Small intestine (tissue), 7 donors: ENCODE data around the gene FFAR1. TPM values are rescaled to one million over a fixed set of nuclear protein-coding genes. Genes with fewer than 3 reads are reported as not detected.

Source experiments
- DNase-seq, 2 donors: peaks; one replicate each; pipeline versions ENCODE4 v3.0.0 to v3.0.0-alpha.2; 2013
- FAIRE-seq: peaks from 2 replicates; lab custom pipeline; 2012; peaks lifted over from hg19 to GRCh38; lab: Jason Lieb, UNC
- H3K27ac ChIP-seq, 3 donors: one replicate each; pipeline ENCODE4 v1.5.1; 2013; ENCODE audit warnings: low read length in 2 of 3, mild to moderate bottlenecking in 2 of 3, control low read depth in 1 of 3, inconsistent platforms in 1 of 3, low read depth in 1 of 3, moderate library complexity in 1 of 3
- H3K27me3 ChIP-seq, 3 donors: one replicate each; pipeline ENCODE4 v1.6.1; 2013; ENCODE audit warnings: low read length in 3 of 3, inconsistent platforms in 1 of 3; ENCODE audit not compliant: control insufficient read depth in 3 of 3, insufficient read depth in 3 of 3
- H3K36me3 ChIP-seq, 3 donors: one replicate each; pipeline ENCODE4 v1.6.1; 2013; ENCODE audit warnings: low read length in 3 of 3, inconsistent platforms in 1 of 3, low read depth in 1 of 3, mild to moderate bottlenecking in 1 of 3, moderate library complexity in 1 of 3; ENCODE audit not compliant: control insufficient read depth in 3 of 3, insufficient read depth in 2 of 3
- H3K4me1 ChIP-seq, 3 donors: one replicate each; pipeline ENCODE4 v1.6.1; 2013; ENCODE audit warnings: low read length in 2 of 3, inconsistent platforms in 1 of 3, low read depth in 1 of 3, mild to moderate bottlenecking in 1 of 3, moderate library complexity in 1 of 3; ENCODE audit not compliant: control insufficient read depth in 3 of 3, insufficient read depth in 2 of 3
- H3K4me3 ChIP-seq, 3 donors: one replicate each; pipeline ENCODE4 v1.5.1; 2013; ENCODE audit warnings: low read length in 3 of 3, control low read depth in 1 of 3, inconsistent platforms in 1 of 3, low read depth in 1 of 3, mild to moderate bottlenecking in 1 of 3, moderate library complexity in 1 of 3
- H3K9me3 ChIP-seq, 2 donors: one replicate each; pipeline ENCODE4 v1.6.1; 2013; ENCODE audit warnings: low read depth in 1 of 2, low read length in 1 of 2; ENCODE audit not compliant: control insufficient read depth in 2 of 2, insufficient read depth in 1 of 2
- WGBS, 3 donors: extraction: QIAGEN DNeasy Blood & Tissue Kit; methylation state at CpG; one replicate each; pipeline ENCODE4 v1.1.7; 2013; 5-methylcytosine and 5-hydroxymethylcytosine counted together
- polyA plus RNA-seq, 4 donors: library from polyadenylated mRNA; stranded (reverse) in 3 of 4; unstranded in 1 of 4; fragments of 200-250 nt in 3 of 4; fragments of 120-200 nt in 1 of 4; gene quantifications; one replicate each; pipeline versions ENCODE4 v1.2.1 to v1.2.3, GENCODE V29; 2013
- donor health status: healthy with polysubstance abuse.
- donor health status: control.
- donor health status: control.
- donor health status: Bipolar disorder and iron deficiency.
- donor health status: healthy.

Gene FFAR1
- polyA plus RNA-seq, 4 donors, result 0.18 to 0.74 TPM; not detected in 2

DNA sequence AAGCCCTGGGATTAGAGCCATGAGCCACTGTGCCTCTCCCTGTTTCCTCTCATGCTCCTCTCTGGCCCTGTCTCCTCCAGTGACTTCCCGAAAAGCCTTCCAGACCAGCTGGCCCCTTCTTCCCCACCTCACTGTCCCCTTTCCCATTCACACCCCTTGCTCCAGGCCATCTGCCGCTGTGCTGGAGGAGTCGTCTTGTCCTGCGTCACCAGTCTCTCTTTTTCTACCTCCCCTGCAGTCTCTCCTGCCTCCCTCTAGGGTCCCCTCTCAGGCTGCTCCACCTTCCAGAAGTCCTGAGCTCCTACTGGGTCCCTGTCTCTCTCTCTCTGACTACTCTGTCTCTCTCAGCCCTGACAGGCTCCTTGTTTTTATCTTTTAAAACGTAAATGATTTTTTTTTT is 5.3 kb upstream of the FFAR1 start:
- no peak for FAIRE-seq
- Histone ChIP-seq H3K4me3 (no peak overlapping the region), H3K36me3 (no peaks in the 10 kb centered on the region), H3K27ac (no peak overlapping the region), H3K9me3 (no peaks in the 10 kb centered on the region), H3K4me1 (no peaks in the 10 kb centered on the region), H3K27me3 (peaks cover 0 to 4% (median 3%) of the 10 kb centered on the region in 3 donors)
- WGBS, 3 donors, result 49 to 59% (median 58%) methylated on average over 5 of the region's 5 CpGs
- DNase-seq, result no peak

DNA sequence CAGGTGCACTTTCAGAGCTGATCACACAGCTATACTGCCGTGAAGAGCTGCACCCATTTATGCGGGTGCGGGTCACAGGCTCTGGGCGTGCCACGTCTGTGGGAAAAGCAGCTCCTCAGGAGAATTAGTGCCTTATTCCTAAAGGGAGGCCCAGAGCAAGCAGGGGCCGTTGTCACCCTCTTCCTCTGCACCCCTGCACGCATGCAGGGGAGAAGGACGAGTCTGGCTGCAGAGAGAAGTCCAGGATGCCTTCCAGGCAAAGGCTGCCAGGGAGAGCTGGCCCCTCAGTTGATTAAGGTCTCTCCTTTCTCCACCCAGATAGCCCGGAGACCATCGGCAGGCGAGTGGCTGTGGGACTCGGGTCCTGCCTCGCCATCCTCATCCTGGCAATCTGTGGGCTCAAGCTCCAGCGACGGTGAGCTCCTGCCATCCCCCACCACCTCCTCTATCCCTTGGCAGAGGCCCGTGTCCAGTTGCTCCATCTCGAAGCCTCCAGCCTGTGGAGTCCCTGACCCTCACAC is 3.1 kb upstream of the FFAR1 start:
- H3K36me3 ChIP-seq, result no peaks in the 10 kb centered on the region
- peaks cover 0 to 8% (median 3%) of the 10 kb centered on the region in 3 donors for H3K27me3 ChIP-seq
- FAIRE-seq (no peak), DNase-seq (no peak)
- WGBS, 3 donors, result 59 to 73% (median 72%) methylated on average over 16 to 17 of the region's 17 CpGs
- H3K4me3 ChIP-seq, result no peak overlapping the region
- no peaks in the 10 kb centered on the region for H3K9me3 ChIP-seq
- no peaks in the 10 kb centered on the region for H3K4me1 ChIP-seq
- no peak overlapping the region for H3K27ac ChIP-seq

DNA sequence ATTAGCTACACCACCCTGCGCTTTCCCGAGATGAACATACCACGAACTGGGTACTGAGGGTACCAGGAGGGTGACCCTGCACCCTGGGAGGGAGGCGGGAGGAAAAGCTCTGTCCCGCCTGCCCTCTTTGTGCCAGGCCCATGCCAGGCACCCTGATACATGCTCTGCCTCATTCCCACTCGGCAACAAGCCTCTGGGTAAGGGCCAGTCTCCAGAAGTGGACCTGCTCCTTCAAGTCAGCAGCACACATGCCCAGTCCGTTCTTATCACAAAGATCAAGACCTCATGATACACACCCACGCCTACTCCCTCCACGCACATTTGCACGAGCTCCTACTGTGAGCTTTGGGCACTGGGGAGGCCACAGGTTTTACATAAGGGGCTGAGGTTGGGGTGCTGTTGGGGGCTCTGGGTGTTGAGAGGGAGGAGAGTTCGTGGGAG is 2.0 kb upstream of the FFAR1 start:
- FAIRE-seq, result no peak
- no peak for DNase-seq
- H3K4me1 ChIP-seq, result no peaks in the 10 kb centered on the region
- no peaks in the 10 kb centered on the region for H3K9me3 ChIP-seq
- H3K4me3 ChIP-seq, result no peak overlapping the region
- H3K36me3 ChIP-seq, result no peaks in the 10 kb centered on the region
- 46 to 74% (median 59%) methylated on average over 11 of the region's 11 CpGs for WGBS, 3 donors
- peaks cover 0 to 8% (median 3%) of the 10 kb centered on the region in 3 donors for H3K27me3 ChIP-seq
- no peak overlapping the region for H3K27ac ChIP-seq

DNA sequence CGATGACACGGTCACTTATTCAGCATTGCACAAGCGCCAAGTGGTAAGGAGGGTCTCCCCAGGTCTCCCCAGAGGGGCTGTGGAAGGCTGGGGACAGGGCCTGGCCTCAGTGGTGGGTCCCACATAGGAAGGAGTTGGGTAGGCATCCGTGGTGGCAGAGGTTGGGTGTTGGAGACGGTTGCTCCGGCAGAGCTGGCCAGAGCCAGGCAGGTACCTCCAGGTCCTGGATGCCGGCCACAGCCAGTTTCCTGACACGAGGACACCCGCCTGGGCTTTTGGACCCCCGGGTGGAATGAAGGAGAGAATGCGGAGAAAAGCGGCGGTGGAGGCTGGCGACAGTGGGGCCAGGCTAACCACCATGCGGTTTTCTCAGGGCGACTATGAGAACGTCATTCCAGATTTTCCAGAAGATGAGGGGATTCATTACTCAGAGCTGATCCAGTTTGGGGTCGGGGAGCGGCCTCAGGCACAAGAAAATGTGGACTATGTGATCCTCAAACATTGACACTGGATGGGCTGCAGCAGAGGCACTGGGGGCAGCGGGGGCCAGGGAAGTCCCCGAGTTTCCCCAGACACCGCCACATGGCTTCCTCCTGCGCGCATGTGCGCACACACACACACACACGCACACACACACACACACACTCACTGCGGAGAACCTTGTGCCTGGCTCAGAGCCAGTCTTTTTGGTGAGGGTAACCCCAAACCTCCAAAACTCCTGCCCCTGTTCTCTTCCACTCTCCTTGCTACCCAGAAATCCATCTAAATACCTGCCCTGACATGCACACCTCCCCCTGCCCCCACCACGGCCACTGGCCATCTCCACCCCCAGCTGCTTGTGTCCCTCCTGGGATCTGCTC is 1.3 kb upstream of the FFAR1 start:
- DNase-seq (no peak), FAIRE-seq (no peak)
- Histone ChIP-seq H3K27ac (no peak overlapping the region), H3K36me3 (no peaks in the 10 kb centered on the region), H3K27me3 (peaks cover 0 to 8% (median 3%) of the 10 kb centered on the region in 3 donors), H3K9me3 (no peaks in the 10 kb centered on the region), H3K4me3 (no peak overlapping the region), H3K4me1 (no peaks in the 10 kb centered on the region)
- WGBS, 3 donors, result 59 to 73% (median 67%) methylated on average over 21 to 28 of the region's 28 CpGs

DNA sequence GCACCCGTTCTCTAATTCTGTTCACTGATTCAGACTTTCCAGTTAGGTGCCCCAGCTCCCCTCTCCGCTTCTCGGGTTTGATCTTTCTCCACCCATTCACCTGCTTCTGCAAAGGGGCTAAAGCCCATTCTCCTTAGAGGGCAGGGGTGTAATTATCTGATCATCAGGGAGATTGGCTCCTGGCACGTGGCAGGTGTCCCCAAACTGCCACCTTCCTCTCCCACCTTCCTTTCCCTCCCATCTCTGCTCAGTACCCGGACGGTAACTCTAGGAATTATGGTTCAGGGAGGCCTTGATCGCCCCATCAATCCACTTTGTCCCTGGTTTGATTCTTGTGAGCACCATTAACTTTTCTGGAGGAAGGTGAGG is 212 bp downstream of the FFAR1 start:
- no peak overlapping the region for H3K4me3 ChIP-seq
- no peaks in the 10 kb centered on the region for H3K9me3 ChIP-seq
- H3K4me1 ChIP-seq, result no peaks in the 10 kb centered on the region
- FAIRE-seq (no peak), DNase-seq (no peak)
- peaks cover 0 to 8% (median 3%) of the 10 kb centered on the region in 3 donors for H3K27me3 ChIP-seq
- H3K27ac ChIP-seq, result no peak overlapping the region
- H3K36me3 ChIP-seq, result no peaks in the 10 kb centered on the region
- WGBS, 3 donors, result 63 to 75% (median 66%) methylated on average over 7 of the region's 7 CpGs

DNA sequence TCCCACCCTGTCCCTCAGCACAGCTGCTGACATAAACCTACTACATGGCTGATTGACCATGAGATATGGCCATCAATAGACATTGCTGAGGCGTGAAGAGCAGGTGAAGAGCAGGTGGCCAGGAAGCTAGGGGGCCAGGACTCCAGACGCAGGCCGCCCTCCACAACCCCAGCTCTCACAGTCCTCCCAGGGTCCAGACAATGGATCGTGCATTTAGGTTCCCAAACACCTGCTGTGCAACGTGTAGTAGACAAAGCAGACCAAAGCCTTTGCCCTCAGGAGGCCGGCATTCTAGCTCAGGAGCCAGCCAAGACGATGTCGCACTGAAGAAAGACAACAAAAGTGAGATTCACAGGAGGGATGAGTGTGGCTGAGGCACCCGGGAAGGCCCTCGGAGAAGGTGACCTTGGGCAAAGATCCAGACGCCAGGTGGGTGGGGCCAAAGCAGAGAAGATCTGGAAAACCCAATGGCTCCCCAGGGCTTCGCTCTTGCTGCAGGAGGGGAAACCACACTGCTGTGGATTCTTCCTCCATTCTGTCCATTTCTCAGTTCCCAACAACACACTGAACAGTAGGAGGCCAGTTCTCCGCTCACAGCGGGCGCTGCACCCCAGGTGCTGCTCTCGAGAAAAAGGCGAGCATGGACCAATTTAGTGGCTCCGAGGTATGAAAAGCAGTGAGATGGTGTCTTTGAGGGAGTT is 1.4 kb downstream of the FFAR1 start:
- no peak for FAIRE-seq
- Histone ChIP-seq H3K27me3 (peaks cover 0 to 8% (median 3%) of the 10 kb centered on the region in 3 donors), H3K4me1 (no peaks in the 10 kb centered on the region), H3K4me3 (no peak overlapping the region), H3K9me3 (no peaks in the 10 kb centered on the region), H3K36me3 (no peaks in the 10 kb centered on the region), H3K27ac (no peak overlapping the region)
- WGBS, 3 donors, result 65 to 80% (median 78%) methylated on average over 18 of the region's 18 CpGs
- no peak for DNase-seq

DNA sequence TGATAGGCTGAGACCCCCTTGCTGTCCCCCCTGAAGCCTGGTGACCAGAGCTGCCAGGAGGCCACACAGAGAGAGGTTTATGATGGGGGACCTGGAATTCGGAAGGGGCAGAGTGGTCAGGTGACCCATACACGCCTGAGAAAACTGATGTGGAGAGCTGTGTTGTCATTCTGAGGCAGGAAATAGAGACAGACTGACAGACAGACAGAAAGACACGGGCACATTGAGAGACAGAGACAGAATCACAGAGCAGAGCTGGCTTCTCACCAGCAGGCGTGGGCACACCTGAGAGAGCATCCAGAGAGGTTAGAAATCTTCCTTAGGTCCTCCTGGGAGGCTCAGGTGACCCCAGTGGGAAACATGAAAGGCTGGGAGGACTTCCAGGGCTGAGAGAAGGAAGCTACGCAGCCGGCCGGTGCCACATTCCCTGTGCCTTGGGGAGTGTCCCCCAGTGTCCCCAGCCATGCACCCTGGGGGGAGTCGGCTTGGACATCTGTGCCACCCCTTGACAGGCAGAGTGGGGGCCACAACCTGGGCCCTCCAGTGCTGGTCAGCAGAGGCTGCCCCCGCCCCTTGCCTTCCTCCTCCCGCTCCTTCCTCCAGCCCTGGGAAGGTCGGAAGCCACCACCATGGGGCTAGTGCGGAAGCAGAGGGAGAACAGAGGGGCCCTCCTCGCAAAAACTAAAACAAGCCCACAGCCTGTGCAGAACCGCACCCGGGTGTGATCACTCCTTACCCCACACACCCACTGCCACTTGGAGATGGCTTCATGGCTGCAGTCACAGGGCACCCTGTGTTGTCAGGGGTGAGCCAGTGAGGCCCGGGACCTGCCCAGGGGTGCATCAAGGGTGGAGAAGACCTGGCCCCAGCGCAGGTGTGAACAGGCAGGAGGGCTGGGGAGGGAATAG is 2.2 kb downstream of the FFAR1 start:
- DNase-seq, result no peak
- H3K27me3 ChIP-seq, result peaks cover 0 to 8% (median 3%) of the 10 kb centered on the region in 3 donors
- H3K4me3 ChIP-seq, result no peak overlapping the region
- H3K27ac ChIP-seq, result no peak overlapping the region
- no peaks in the 10 kb centered on the region for H3K36me3 ChIP-seq
- WGBS, 3 donors, result 65 to 84% (median 71%) methylated on average over 13 to 17 of the region's 17 CpGs
- FAIRE-seq, result no peak
- no peaks in the 10 kb centered on the region for H3K4me1 ChIP-seq
- H3K9me3 ChIP-seq, result no peaks in the 10 kb centered on the region

DNA sequence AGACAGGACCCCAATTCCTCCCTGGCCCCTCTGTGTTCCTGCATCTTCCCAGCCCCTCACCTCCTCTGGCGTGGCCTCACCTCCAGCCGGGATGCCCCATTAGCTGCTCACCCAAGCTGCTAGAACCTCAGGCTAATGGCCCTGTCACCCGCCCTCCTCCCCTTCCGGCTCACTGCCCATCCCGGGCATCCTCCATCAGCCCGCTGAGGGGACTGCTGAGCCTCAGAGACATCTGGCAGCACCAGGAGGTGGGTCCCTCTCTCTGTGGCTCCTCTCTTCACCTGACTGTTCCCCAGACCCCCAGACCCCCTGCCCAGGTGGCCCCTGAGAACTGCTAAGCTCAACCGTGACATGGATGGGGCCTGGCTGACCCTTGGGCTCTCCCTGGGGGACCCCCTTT is 2.9 kb downstream of the FFAR1 start:
- Histone ChIP-seq H3K27me3 (peaks cover 0 to 8% (median 0%) of the 10 kb centered on the region in 3 donors), H3K9me3 (no peaks in the 10 kb centered on the region), H3K36me3 (no peaks in the 10 kb centered on the region), H3K4me1 (no peaks in the 10 kb centered on the region), H3K27ac (no peak overlapping the region), H3K4me3 (no peak overlapping the region)
- no peak for DNase-seq
- 77 to 88% (median 82%) methylated on average over 7 of the region's 7 CpGs for WGBS, 3 donors
- FAIRE-seq, result no peak
